AG04450 (cell line): Measurements from ENCODE around the gene RGS1. TPM values are rescaled to one million over a fixed set of nuclear protein-coding genes. Genes with fewer than 3 reads are reported as not detected.

Experiments
- CTCF ChIA-PET: fragments of 300-600, 350-600 bp; formaldehyde crosslinking; extraction: SDS; loops from one replicate; lab custom pipeline; 2022; ENCODE audit warnings: antibody characterized with exemption, inconsistent platforms; lab: Charles Lee
- POLR2A ChIA-PET: fragments of 350-600 bp; formaldehyde crosslinking; extraction: SDS; loops from one replicate; lab custom pipeline; 2021; ENCODE audit warnings: antibody characterized with exemption, inconsistent platforms; lab: Yijun Ruan, JAX
- DNase-seq: peaks from one replicate; pipeline ENCODE4 v3.0.0-alpha.2; 2011; ENCODE audit warnings: low read depth, low spot score
- H3K27ac ChIP-seq: one replicate; pipeline ENCODE4 v1.5.1; 2012; ENCODE audit warnings: low read depth, low read length, control low read depth
- H3K27me3 ChIP-seq: one replicate; pipeline ENCODE4 v1.6.0; 2012; ENCODE audit warnings: low read length; ENCODE audit not compliant: control insufficient read depth, insufficient read depth
- H3K4me3 ChIP-seq: 2 replicates; pipeline ENCODE4 v1.5.1; 2011; ENCODE audit warnings: mild to moderate bottlenecking, low read depth, low read length, control low read depth
- H3K9me3 ChIP-seq: 2 replicates; pipeline ENCODE4 v1.5.1; 2012; ENCODE audit warnings: low read length; ENCODE audit not compliant: control insufficient read depth, insufficient read depth
- CTCF ChIP-seq: IDR thresholded peaks from 2 replicates; pipeline ENCODE4 v1.5.1; 2011; ENCODE audit warnings: low read depth, low read length, control low read depth, inconsistent platforms
- polyA plus RNA-seq: library from polyadenylated mRNA; depleted of rRNA; stranded (reverse); fragments of >200 nt; gene quantifications from 2 replicates; pipeline ENCODE4 v1.2.3, GENCODE V29; 2011

RGS1 gene
- polyA plus RNA-seq, 1 experiment: not detected

GRCh38 chr1:192615055-192615454 lies 39.5 kb downstream of the RGS1 start:
- H3K27me3 ChIP-seq: no peaks in the 10 kb centered on the region
- no peak for TF ChIP-seq CTCF
- no peak for DNase-seq
- H3K4me3 ChIP-seq: no peak overlapping the region
- H3K27ac ChIP-seq: no peak overlapping the region
- no peaks in the 10 kb centered on the region for H3K9me3 ChIP-seq
- CTCF ChIA-PET: interaction anchor here (2.2 to 5.1 kb wide), 3 partner anchors 138 to 192 kb away, joined by 7 to 37 read pairs (median 16); no protein-coding TSS in a partner anchor
- POLR2A ChIA-PET: no interaction called here

GRCh38 chr1:192620071-192620635 lies 44.6 kb downstream of the RGS1 start:
- Histone ChIP-seq H3K27me3 (no peaks in the 10 kb centered on the region), H3K4me3 (no peak overlapping the region), H3K9me3 (no peaks in the 10 kb centered on the region), H3K27ac (no peak overlapping the region)
- DNase-seq: no peak
- no peak for TF ChIP-seq CTCF
- ChIA-PET CTCF (interaction anchor here (1.0 kb wide), 1 partner anchor 399 kb away, joined by 4 read pairs; no protein-coding TSS in a partner anchor), POLR2A (no interaction called here)

DNA sequence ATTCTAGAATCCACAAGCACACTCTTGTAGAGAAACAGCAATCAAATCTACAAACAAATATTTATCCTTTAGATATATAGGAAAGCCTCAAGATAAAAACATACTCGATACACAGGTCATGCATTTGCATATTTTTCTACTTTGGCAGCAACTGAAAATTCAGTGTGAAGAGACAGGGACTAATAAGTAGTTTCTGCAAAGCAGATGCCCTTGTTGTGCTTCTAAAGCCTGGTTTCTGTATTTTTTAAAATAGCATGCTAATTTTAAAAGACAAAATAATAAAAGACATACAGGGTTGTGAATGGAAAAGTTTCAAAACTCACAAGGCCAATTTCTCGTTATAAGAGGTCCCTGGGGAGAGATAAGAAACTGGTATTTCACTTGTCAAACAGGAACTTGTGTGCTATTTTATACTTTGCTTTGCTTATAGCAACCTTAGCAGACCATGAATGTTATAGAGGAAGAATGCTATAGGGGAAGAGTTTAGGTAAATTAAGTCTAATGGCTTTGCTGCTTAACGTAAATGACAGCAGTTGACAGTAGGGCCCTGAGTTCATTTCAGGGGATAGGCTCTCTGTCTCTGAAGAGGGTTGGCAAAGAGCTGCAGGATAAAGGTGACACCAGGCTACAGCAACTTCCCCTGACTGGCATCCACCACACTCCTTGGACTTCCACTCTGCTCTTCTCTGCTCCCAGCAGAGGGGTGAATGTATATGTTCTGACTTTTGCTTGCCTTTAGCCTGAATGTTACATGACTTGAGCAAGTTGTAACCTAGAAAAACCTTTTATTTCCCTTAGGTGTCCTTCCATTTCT lies 51.0 kb downstream of the RGS1 start:
- POLR2A ChIA-PET: no interaction called here
- H3K27me3 ChIP-seq: no peaks in the 10 kb centered on the region
- H3K27ac ChIP-seq: no peak overlapping the region
- no peaks in the 10 kb centered on the region for H3K9me3 ChIP-seq
- DNase-seq: no peak
- no peak overlapping the region for H3K4me3 ChIP-seq
- no peak for TF ChIP-seq CTCF
- CTCF ChIA-PET: interaction anchor here (0.7 to 1.0 kb wide), 3 partner anchors 16 to 393 kb away, joined by 3 to 4 read pairs (median 3); no protein-coding TSS in a partner anchor

DNA sequence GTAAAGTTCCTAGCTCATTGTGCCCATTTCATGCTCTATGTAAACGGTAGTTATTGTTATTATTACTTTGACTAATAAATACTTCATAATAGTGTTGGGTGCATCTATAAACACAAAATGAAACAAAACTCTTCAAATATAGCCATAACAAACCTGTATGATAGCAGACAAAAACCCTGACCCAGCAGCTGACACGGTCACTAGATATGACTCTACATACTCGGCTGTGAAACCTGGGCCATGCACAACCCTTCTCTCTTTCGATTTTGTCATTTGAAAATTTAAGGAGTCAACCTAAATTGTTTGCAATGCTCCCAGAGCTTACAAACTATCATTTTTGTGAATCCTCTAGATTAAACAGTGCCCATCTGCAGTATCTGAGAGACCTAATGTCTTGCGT lies 52.3 kb downstream of the RGS1 start:
- CTCF ChIA-PET: interaction anchor here (0.5 to 0.9 kb wide), 2 partner anchors 61 to 379 kb away, joined by 3 read pairs; no protein-coding TSS in a partner anchor
- DNase-seq: no peak
- H3K27me3 ChIP-seq: no peaks in the 10 kb centered on the region
- H3K9me3 ChIP-seq: no peaks in the 10 kb centered on the region
- no peak for TF ChIP-seq CTCF
- no peak overlapping the region for H3K4me3 ChIP-seq
- no peak overlapping the region for H3K27ac ChIP-seq
- POLR2A ChIA-PET: no interaction called here
